Cardiac muscle cell (in vitro differentiated cells and primary cell): ENCODE results near the gene EPS8L3. TPM values are rescaled to one million over a fixed set of nuclear protein-coding genes. Genes with fewer than 3 reads are reported as not detected.

Source experiments
- DNase-seq, 2 donors: peaks; one replicate each; pipeline versions ENCODE4 v3.0.0 to v3.0.0-alpha.2; 2010 to 2017; ENCODE audit warnings: low read depth in 1 of 2, low spot score in 1 of 2
- H3K27ac ChIP-seq: fragments of 200-600 bp; sonication (generic); 2 replicates; pipeline ENCODE4 v1.5.1; 2016
- H3K27me3 ChIP-seq: fragments of 200-600 bp; sonication (generic); 2 replicates; pipeline ENCODE4 v1.6.0; 2016; ENCODE audit warnings: control low read depth
- H3K36me3 ChIP-seq: fragments of 200-600 bp; sonication (generic); 2 replicates; pipeline ENCODE4 v1.5.1; 2016; ENCODE audit warnings: control low read depth
- H3K4me1 ChIP-seq: fragments of 200-600 bp; sonication (generic); 2 replicates; pipeline ENCODE4 v1.8.1; 2017; ENCODE audit warnings: low read depth, mild to moderate bottlenecking, mixed run types
- H3K4me3 ChIP-seq: fragments of 200-600 bp; sonication (generic); 2 replicates; pipeline ENCODE4 v1.5.1; 2016; ENCODE audit warnings: mild to moderate bottlenecking
- H3K9me3 ChIP-seq: fragments of 200-600 bp; sonication (generic); 2 replicates; pipeline ENCODE4 v1.5.1; 2017; ENCODE audit warnings: low read depth, mild to moderate bottlenecking, control low read depth
- CTCF ChIP-seq: IDR thresholded peaks from 2 replicates; pipeline ENCODE4 v1.5.1; 2012; ENCODE audit warnings: low read depth, mild to moderate bottlenecking, low read length
- polyA plus RNA-seq: library from polyadenylated mRNA; unstranded; fragments of >200 nt; fragmentation: Nextera tagmentation; extraction: Ambion mirVana; gene quantifications from 2 replicates; pipeline ENCODE4 v1.2.1, GENCODE V29; 2016
- total RNA-seq: library from RNA; depleted of rRNA; stranded (reverse); fragments of >200 nt; gene quantifications from 2 replicates; pipeline ENCODE4 v1.2.3, GENCODE V29; 2016

EPS8L3 gene
- total and polyA plus RNA-seq, 2 experiments from 2014 or later: 0.28 TPM; not detected in 1

- H3K9me3 ChIP-seq: no peaks in the 10 kb centered on the region
- no peaks in the 10 kb centered on the region for H3K36me3 ChIP-seq
- no peak overlapping the region for H3K4me3 ChIP-seq
- peak; percentile 50 for TF ChIP-seq CTCF
- H3K27ac ChIP-seq: peak overlapping the region; percentile 73
- H3K27me3 ChIP-seq: no peaks in the 10 kb centered on the region
- peak in 1 of 2 donors; percentile 57 for DNase-seq
- H3K4me1 ChIP-seq: peaks cover 60% of the 10 kb centered on the region
Observed at GRCh38 chr1:109788695-109789521, 25.2 kb upstream of the EPS8L3 start.

- Histone ChIP-seq H3K36me3 (no peaks in the 10 kb centered on the region), H3K27ac (peak overlapping the region; percentile 73), H3K4me3 (no peak overlapping the region), H3K4me1 (peaks cover 65% of the 10 kb centered on the region), H3K9me3 (no peaks in the 10 kb centered on the region), H3K27me3 (no peaks in the 10 kb centered on the region)
- DNase-seq: peak in 1 of 2 donors; percentile 77
- no peak for TF ChIP-seq CTCF
Observed at GRCh38 chr1:109787845-109788601, 24.3 kb upstream of the EPS8L3 start.

- peaks cover 65% of the 10 kb centered on the region for H3K4me1 ChIP-seq
- no peaks in the 10 kb centered on the region for H3K36me3 ChIP-seq
- no peaks in the 10 kb centered on the region for H3K27me3 ChIP-seq
- no peak for DNase-seq
- no peak overlapping the region for H3K4me3 ChIP-seq
- H3K9me3 ChIP-seq: no peaks in the 10 kb centered on the region
- TF ChIP-seq CTCF: no peak
- peak overlapping the region; percentile 73 for H3K27ac ChIP-seq
Observed at GRCh38 chr1:109787211-109787844, 23.6 kb upstream of the EPS8L3 start.

- H3K27me3 ChIP-seq: no peaks in the 10 kb centered on the region
- TF ChIP-seq CTCF: no peak
- no peaks in the 10 kb centered on the region for H3K9me3 ChIP-seq
- no peak overlapping the region for H3K4me3 ChIP-seq
- peaks cover 61% of the 10 kb centered on the region for H3K4me1 ChIP-seq
- peak in 1 of 2 donors; percentile 55 for DNase-seq
- no peaks in the 10 kb centered on the region for H3K36me3 ChIP-seq
- H3K27ac ChIP-seq: peak overlapping the region; percentile 73
Observed at GRCh38 chr1:109786531-109787021, 22.9 kb upstream of the EPS8L3 start.

- no peak overlapping the region for H3K27ac ChIP-seq
- no peaks in the 10 kb centered on the region for H3K9me3 ChIP-seq
- no peak for DNase-seq
- no peak for TF ChIP-seq CTCF
- peaks cover 58% of the 10 kb centered on the region for H3K4me1 ChIP-seq
- no peaks in the 10 kb centered on the region for H3K36me3 ChIP-seq
- no peaks in the 10 kb centered on the region for H3K27me3 ChIP-seq
- H3K4me3 ChIP-seq: no peak overlapping the region
Observed at GRCh38 chr1:109786112-109786480, 22.4 kb upstream of the EPS8L3 start.
